Breast epithelium (tissue), 3 donors: ENCODE data around the gene GANAB.

ENCODE experiments used
- POLR2AphosphoS5 ChIP-seq, 3 donors: sonication (generic); formaldehyde crosslinking; IDR thresholded peaks; one replicate each; pipeline ENCODE4 v1.6.1; 2017; ENCODE audit warnings: antibody characterized with exemption in 3 of 3
- TF ChIP-seq, protein P1 (sequence below), 3 donors: fragments of 450-650 bp; IDR thresholded peaks; one replicate each; pipeline ENCODE4 v1.5.1; 2016 to 2017; ENCODE audit warnings: antibody characterized with exemption in 3 of 3, mild to moderate bottlenecking in 3 of 3, moderate library complexity in 3 of 3

DNA sequence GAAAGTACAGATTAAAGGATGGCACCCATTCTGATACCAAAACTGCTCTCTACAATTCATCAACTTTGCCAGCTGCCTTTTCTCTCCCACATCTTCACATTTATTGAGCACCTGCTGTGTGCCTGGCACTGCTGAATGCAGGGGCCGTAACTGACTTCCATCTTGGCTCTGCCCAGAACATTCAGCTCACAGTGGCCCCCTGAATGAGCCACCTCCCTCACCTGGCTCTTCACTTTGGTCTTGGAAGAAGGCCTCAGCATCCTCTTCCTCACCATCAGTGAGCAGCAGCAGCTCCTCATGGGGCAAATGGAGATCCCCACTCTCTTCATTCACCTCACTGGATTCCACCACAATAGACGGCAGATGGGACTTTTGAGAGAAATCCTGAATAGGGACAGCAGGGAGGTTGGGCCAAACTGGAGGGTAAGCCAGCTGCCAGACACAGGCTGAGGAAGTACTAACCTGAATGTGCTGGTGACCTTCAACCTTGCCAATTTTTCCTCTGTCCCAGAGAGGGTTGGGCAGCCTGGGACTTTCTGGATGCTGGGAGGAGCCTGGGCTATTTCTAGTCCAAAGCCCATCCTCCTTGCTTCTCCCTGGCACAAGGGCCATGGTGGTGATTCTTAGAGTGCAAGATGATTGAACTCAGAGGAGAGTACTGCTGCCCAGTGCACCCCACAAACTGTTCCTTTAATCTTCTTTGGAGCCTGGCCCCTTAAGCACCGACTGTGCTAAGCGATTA lies 23.2 kb upstream of the GANAB start:
- TF ChIP-seq POLR2AphosphoS5 (IDR thresholded peaks at IDR 0.05) = no peak
- TF ChIP-seq, protein P1, sequence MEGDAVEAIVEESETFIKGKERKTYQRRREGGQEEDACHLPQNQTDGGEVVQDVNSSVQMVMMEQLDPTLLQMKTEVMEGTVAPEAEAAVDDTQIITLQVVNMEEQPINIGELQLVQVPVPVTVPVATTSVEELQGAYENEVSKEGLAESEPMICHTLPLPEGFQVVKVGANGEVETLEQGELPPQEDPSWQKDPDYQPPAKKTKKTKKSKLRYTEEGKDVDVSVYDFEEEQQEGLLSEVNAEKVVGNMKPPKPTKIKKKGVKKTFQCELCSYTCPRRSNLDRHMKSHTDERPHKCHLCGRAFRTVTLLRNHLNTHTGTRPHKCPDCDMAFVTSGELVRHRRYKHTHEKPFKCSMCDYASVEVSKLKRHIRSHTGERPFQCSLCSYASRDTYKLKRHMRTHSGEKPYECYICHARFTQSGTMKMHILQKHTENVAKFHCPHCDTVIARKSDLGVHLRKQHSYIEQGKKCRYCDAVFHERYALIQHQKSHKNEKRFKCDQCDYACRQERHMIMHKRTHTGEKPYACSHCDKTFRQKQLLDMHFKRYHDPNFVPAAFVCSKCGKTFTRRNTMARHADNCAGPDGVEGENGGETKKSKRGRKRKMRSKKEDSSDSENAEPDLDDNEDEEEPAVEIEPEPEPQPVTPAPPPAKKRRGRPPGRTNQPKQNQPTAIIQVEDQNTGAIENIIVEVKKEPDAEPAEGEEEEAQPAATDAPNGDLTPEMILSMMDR (IDR thresholded peaks at IDR 0.05) = no peak
